Tibial nerve (tissue), 4 donors: Measurements from ENCODE around the gene GPR87.

ENCODE experiments used
- CTCF ChIP-seq, 5 experiments: fragments of 200-600 bp in 3 of 5; fragments of 450-650 bp in 2 of 5; sonication (generic) in 3 of 5; IDR thresholded peaks; one replicate each; pipeline ENCODE4 v1.5.1; 2016 to 2019; ENCODE audit warnings: antibody characterized with exemption in 5 of 5, mild to moderate bottlenecking in 3 of 5, moderate library complexity in 2 of 5
- EP300 ChIP-seq, 2 donors: sonication (generic); formaldehyde crosslinking; IDR thresholded peaks; one replicate each; pipeline ENCODE4 v1.6.1; 2017; ENCODE audit warnings: antibody characterized with exemption in 2 of 2, mild to moderate bottlenecking in 1 of 2

GRCh38 chr3:151309566-151309965 lies 7.1 kb downstream of the GPR87 start:
- TF ChIP-seq CTCF (IDR thresholded peaks at IDR 0.05), result no peak
- no peak for TF ChIP-seq EP300 (IDR thresholded peaks at IDR 0.05)
